GM19025 (cell line): ENCODE measurements around the gene SLC8B1.

Experiments
- ATAC-seq: cut with Tn5 transposase; IDR thresholded peaks from one replicate; pipeline ENCODE4 v1.9.1; 2021; ENCODE audit warnings: mild to moderate bottlenecking, low read depth, moderate library complexity; ENCODE audit not compliant: unreplicated experiment

SLC8B1 gene

DNA sequence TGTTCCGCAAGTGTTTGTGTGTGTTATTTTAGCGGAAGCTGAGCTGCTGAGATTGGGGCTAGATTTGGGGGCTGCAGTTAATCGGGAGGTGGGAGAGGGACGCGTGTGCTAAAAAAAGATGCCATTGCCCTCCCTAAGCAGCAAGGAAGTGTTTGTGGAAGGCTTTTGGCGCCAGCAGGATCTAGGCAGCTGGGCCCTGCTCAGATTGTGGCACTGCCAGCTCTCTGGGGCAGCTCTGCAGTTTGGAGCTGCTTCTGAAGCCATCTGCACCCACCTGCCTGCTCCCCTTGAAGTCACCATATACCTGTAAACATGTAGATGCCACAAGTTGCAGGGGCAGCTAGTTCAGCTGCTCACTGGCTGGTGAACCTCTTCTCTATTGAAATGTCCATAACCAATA, 84.9 kb downstream of the SLC8B1 start:
- ATAC-seq: no peak

- ATAC-seq: no peak
Measured at GRCh38 chr12:113249546-113249945, 85.4 kb downstream of the SLC8B1 start.

GRCh38 chr12:113248842-113249435, 86.0 kb downstream of the SLC8B1 start:
- no peak for ATAC-seq
